GM23338 (cell line): ENCODE data around the gene PHF8. TPM values are rescaled to one million over a fixed set of nuclear protein-coding genes. Genes with fewer than 3 reads are reported as not detected.

Experiments used
- ATAC-seq: fragments of 200-7000 bp; cut with Tn5 transposase; 3 replicates; pipeline ENCODE4 v1.9.1; 2020
- DNase-seq: peaks from one replicate; pipeline ENCODE4 v3.0.0-alpha.2; 2015; ENCODE audit warnings: low spot score
- H2AFZ ChIP-seq: fragments of 200-600 bp; sonication (generic); 2 replicates; pipeline ENCODE4 v1.8.0; 2016; ENCODE audit warnings: antibody characterized with exemption, mild to moderate bottlenecking, moderate library complexity
- H3F3A ChIP-seq: fragments of 200-600 bp; sonication (generic); replicated peaks from 2 replicates; pipeline ENCODE4 v1.8.0; 2017; ENCODE audit warnings: antibody characterized with exemption, mixed run types, low read depth
- H3K27ac ChIP-seq: fragments of 200-600 bp; sonication (generic); 2 replicates; pipeline ENCODE4 v1.6.1; 2016; ENCODE audit warnings: low read depth
- H3K27me3 ChIP-seq: fragments of 200-600 bp; sonication (generic); 2 replicates; pipeline ENCODE4 v1.8.0; 2016; ENCODE audit warnings: mild to moderate bottlenecking, mixed run types, moderate library complexity; ENCODE audit not compliant: insufficient read depth
- H3K36me3 ChIP-seq: fragments of 200-600 bp; sonication (generic); 2 replicates; pipeline ENCODE4 v1.8.0; 2016; ENCODE audit warnings: mild to moderate bottlenecking; ENCODE audit not compliant: insufficient read depth
- H3K4me1 ChIP-seq: fragments of 200-600 bp; sonication (generic); 2 replicates; pipeline ENCODE4 v1.8.0; 2016; ENCODE audit warnings: mild to moderate bottlenecking, moderate library complexity; ENCODE audit not compliant: insufficient read depth
- H3K4me2 ChIP-seq: fragments of 200-600 bp; sonication (generic); 2 replicates; pipeline ENCODE4 v1.7.1; 2017; ENCODE audit warnings: mixed run types
- H3K4me3 ChIP-seq: fragments of 200-600 bp; sonication (generic); 2 replicates; pipeline ENCODE4 v1.6.1; 2016; ENCODE audit warnings: mixed run types
- H3K79me2 ChIP-seq: fragments of 200-600 bp; sonication (generic); replicated peaks from 2 replicates; pipeline ENCODE4 v1.8.0; 2017; ENCODE audit warnings: mild to moderate bottlenecking; ENCODE audit not compliant: insufficient read depth
- H3K9me2 ChIP-seq: fragments of 200-600 bp; sonication (generic); 2 replicates; pipeline ENCODE4 v1.8.0; 2017; ENCODE audit not compliant: insufficient read depth
- H4K20me1 ChIP-seq: fragments of 200-600 bp; sonication (generic); replicated peaks from 2 replicates; pipeline ENCODE4 v1.8.0; 2017; ENCODE audit warnings: mild to moderate bottlenecking; ENCODE audit not compliant: insufficient read depth
- H3K27ac Mint-ChIP-seq: 2 replicates; pipeline ENCODE4 v1.8.0; 2020; ENCODE audit warnings: inconsistent platforms, mild to moderate bottlenecking, moderate library complexity, mixed read lengths
- H3K27me3 Mint-ChIP-seq: 3 replicates; pipeline ENCODE4 v1.8.0; 2022; ENCODE audit warnings: low read depth, mild to moderate bottlenecking, moderate library complexity, mixed read lengths, inconsistent platforms; ENCODE audit not compliant: insufficient read depth, poor library complexity
- H3K36me3 Mint-ChIP-seq: 3 replicates; pipeline ENCODE4 v1.8.0; 2021; ENCODE audit warnings: low read depth, mild to moderate bottlenecking, inconsistent platforms, moderate library complexity, mixed read lengths
- H3K4me1 Mint-ChIP-seq: 3 replicates; pipeline ENCODE4 v1.8.0; 2020; ENCODE audit warnings: mild to moderate bottlenecking, inconsistent platforms, mixed read lengths
- H3K4me3 Mint-ChIP-seq: 3 replicates; pipeline ENCODE4 v1.8.0; 2021; ENCODE audit warnings: moderate library complexity, mild to moderate bottlenecking, inconsistent platforms, mixed read lengths
- H3K9me3 Mint-ChIP-seq: 3 replicates; pipeline ENCODE4 v1.8.0; 2020; ENCODE audit warnings: moderate library complexity, mild to moderate bottlenecking, inconsistent platforms, mixed read lengths
- CREB1 ChIP-seq: fragments of 250-450 bp; sonication (Bioruptor Pico); IDR thresholded peaks from 2 replicates; pipeline ENCODE4 v1.5.0; 2020; ENCODE audit warnings: low read depth, mild to moderate bottlenecking, moderate library complexity
- EZH2 ChIP-seq: fragments of 200-600 bp; sonication (generic); IDR thresholded peaks from one replicate; pipeline ENCODE4 v1.8.0; 2017; ENCODE audit warnings: antibody characterized with exemption, mild to moderate bottlenecking, low read depth; ENCODE audit not compliant: unreplicated experiment
- EZH2phosphoT487 ChIP-seq: fragments of 200-600 bp; sonication (generic); IDR thresholded peaks from one replicate; pipeline ENCODE4 v1.8.1; 2018; ENCODE audit warnings: antibody characterized with exemption; ENCODE audit not compliant: unreplicated experiment
- JUNB ChIP-seq: IDR thresholded peaks from one replicate; pipeline ENCODE4 v1.6.1; 2016; ENCODE audit warnings: antibody characterized with exemption; ENCODE audit not compliant: unreplicated experiment
- NANOG ChIP-seq: IDR thresholded peaks from 2 replicates; pipeline ENCODE4 v1.6.1; 2016; ENCODE audit warnings: antibody characterized with exemption, borderline replicate concordance
- POLR2AphosphoS5 ChIP-seq: IDR thresholded peaks from 2 replicates; pipeline ENCODE4 v1.6.1; 2016; ENCODE audit warnings: antibody characterized with exemption, low read depth
- STAT1 ChIP-seq: IDR thresholded peaks from one replicate; pipeline ENCODE4 v1.6.1; 2016; ENCODE audit warnings: antibody characterized with exemption; ENCODE audit not compliant: unreplicated experiment
- ZNF114 ChIP-seq: fragments of 250-450 bp; sonication (Bioruptor Pico); IDR thresholded peaks from 2 replicates; pipeline ENCODE4 v1.5.0; 2020; ENCODE audit warnings: mild to moderate bottlenecking, moderate library complexity
- ZNF331 ChIP-seq: fragments of 250-450 bp; sonication (Bioruptor Pico); IDR thresholded peaks from 2 replicates; pipeline ENCODE4 v1.5.0; 2020; ENCODE audit warnings: low read depth, mild to moderate bottlenecking, moderate library complexity
- polyA plus RNA-seq: library from polyadenylated mRNA; unstranded; fragments of >200 nt; fragmentation: Nextera tagmentation; extraction: Ambion mirVana; gene quantifications from 2 replicates; pipeline ENCODE4 v1.2.1, GENCODE V29; 2016
- total RNA-seq: library from RNA; depleted of rRNA; stranded (reverse); fragments of >200 nt; shearing (Covaris generic); gene quantifications from 2 replicates; pipeline ENCODE4 v1.2.3, GENCODE V29; 2014
- TF ChIP-seq, protein P1 (sequence below): IDR thresholded peaks from one replicate; pipeline ENCODE4 v1.6.1; 2018; ENCODE audit warnings: antibody characterized with exemption; ENCODE audit not compliant: unreplicated experiment
- TF ChIP-seq, protein P2 (sequence below), 2 experiments: fragments of 200-600 bp in 1 of 2; sonication (generic) in 1 of 2; conservative IDR thresholded peaks; 2 replicates each; pipeline versions ENCODE4 v1.5.1 to v1.6.1; 2016 to 2017; ENCODE audit warnings: antibody characterized with exemption in 2 of 2, low read depth in 2 of 2, mild to moderate bottlenecking in 2 of 2, moderate library complexity in 1 of 2
- TF ChIP-seq, protein P3 (sequence below): IDR thresholded peaks from 2 replicates; pipeline ENCODE4 v1.6.1; 2016; ENCODE audit warnings: antibody characterized with exemption
- TF ChIP-seq, protein P4 (sequence below): fragments of 250-450 bp; sonication (Bioruptor Pico); IDR thresholded peaks from 2 replicates; pipeline ENCODE4 v1.5.0; 2020; ENCODE audit warnings: mild to moderate bottlenecking, moderate library complexity

The PHF8 gene
- total and polyA plus RNA-seq, 2 experiments from 2014 or later, result 12.8 to 30.6 TPM

DNA sequence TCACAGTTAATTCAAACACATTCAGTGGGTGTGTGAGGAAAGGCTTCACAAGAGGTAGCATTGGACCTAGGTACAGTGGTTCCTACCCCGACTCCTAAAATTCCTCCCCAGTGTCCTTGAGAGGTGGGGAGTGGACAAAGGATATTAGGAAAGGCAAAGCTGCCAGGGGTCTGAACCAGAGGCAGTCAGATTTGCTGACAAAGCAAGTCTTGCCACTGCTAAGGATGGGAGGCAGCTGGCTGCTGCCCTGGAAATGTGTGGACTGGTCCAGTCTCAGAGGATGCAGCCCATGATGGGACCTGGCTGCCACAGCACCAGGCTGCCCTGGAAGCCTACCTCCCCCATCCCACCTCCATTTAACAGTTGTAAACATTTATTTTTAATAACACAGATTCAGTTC lies 4.1 kb upstream of the PHF8 start:
- peaks cover 4% of the 10 kb centered on the region; the same call in 2 of the 3 replicates for H3K9me3 Mint-ChIP-seq
- H3K27ac ChIP-seq, result no peak overlapping the region
- no peak overlapping the region for H3K4me3 ChIP-seq
- H3F3A ChIP-seq, result no peaks in the 10 kb centered on the region
- H3K27me3 Mint-ChIP-seq, result peaks cover 3% of the 10 kb centered on the region
- H3K4me1 ChIP-seq, result peaks cover 3% of the 10 kb centered on the region; the same call in 1 of the 2 replicates
- no peak overlapping the region for H3K4me2 ChIP-seq
- H3K36me3 Mint-ChIP-seq, result peaks cover under 1% of the 10 kb centered on the region; the same call in 2 of the 3 replicates
- H3K4me1 Mint-ChIP-seq, result peaks cover 30% of the 10 kb centered on the region
- H3K9me2 ChIP-seq, result no peaks in the 10 kb centered on the region
- no peaks in the 10 kb centered on the region for H3K79me2 ChIP-seq
- H3K27me3 ChIP-seq, result no peaks in the 10 kb centered on the region
- H3K27ac Mint-ChIP-seq, result peak overlapping the region; percentile 59; the same call in 1 of the 2 replicates
- H4K20me1 ChIP-seq, result no peaks in the 10 kb centered on the region
- H3K4me3 Mint-ChIP-seq, result no peak overlapping the region
- 0 out of 2 replicates have a peak overlapping the region, but pooled peaks have one; percentile 18 for H2AFZ ChIP-seq
- TF ChIP-seq, protein P1, sequence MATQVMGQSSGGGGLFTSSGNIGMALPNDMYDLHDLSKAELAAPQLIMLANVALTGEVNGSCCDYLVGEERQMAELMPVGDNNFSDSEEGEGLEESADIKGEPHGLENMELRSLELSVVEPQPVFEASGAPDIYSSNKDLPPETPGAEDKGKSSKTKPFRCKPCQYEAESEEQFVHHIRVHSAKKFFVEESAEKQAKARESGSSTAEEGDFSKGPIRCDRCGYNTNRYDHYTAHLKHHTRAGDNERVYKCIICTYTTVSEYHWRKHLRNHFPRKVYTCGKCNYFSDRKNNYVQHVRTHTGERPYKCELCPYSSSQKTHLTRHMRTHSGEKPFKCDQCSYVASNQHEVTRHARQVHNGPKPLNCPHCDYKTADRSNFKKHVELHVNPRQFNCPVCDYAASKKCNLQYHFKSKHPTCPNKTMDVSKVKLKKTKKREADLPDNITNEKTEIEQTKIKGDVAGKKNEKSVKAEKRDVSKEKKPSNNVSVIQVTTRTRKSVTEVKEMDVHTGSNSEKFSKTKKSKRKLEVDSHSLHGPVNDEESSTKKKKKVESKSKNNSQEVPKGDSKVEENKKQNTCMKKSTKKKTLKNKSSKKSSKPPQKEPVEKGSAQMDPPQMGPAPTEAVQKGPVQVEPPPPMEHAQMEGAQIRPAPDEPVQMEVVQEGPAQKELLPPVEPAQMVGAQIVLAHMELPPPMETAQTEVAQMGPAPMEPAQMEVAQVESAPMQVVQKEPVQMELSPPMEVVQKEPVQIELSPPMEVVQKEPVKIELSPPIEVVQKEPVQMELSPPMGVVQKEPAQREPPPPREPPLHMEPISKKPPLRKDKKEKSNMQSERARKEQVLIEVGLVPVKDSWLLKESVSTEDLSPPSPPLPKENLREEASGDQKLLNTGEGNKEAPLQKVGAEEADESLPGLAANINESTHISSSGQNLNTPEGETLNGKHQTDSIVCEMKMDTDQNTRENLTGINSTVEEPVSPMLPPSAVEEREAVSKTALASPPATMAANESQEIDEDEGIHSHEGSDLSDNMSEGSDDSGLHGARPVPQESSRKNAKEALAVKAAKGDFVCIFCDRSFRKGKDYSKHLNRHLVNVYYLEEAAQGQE, result no peak
- TF ChIP-seq STAT1, result no peak
- TF ChIP-seq, protein P2, sequence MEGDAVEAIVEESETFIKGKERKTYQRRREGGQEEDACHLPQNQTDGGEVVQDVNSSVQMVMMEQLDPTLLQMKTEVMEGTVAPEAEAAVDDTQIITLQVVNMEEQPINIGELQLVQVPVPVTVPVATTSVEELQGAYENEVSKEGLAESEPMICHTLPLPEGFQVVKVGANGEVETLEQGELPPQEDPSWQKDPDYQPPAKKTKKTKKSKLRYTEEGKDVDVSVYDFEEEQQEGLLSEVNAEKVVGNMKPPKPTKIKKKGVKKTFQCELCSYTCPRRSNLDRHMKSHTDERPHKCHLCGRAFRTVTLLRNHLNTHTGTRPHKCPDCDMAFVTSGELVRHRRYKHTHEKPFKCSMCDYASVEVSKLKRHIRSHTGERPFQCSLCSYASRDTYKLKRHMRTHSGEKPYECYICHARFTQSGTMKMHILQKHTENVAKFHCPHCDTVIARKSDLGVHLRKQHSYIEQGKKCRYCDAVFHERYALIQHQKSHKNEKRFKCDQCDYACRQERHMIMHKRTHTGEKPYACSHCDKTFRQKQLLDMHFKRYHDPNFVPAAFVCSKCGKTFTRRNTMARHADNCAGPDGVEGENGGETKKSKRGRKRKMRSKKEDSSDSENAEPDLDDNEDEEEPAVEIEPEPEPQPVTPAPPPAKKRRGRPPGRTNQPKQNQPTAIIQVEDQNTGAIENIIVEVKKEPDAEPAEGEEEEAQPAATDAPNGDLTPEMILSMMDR (conservative IDR thresholded peaks at IDR 0.05; ENCODE audit: low read depth in 2 of 2), result no peak
- TF ChIP-seq, protein P3, sequence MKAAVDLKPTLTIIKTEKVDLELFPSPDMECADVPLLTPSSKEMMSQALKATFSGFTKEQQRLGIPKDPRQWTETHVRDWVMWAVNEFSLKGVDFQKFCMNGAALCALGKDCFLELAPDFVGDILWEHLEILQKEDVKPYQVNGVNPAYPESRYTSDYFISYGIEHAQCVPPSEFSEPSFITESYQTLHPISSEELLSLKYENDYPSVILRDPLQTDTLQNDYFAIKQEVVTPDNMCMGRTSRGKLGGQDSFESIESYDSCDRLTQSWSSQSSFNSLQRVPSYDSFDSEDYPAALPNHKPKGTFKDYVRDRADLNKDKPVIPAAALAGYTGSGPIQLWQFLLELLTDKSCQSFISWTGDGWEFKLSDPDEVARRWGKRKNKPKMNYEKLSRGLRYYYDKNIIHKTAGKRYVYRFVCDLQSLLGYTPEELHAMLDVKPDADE, result no peak
- no peak for TF ChIP-seq ZNF114
- no peak for TF ChIP-seq CREB1 (CRISPR knock-in tag)
- TF ChIP-seq, protein P4, sequence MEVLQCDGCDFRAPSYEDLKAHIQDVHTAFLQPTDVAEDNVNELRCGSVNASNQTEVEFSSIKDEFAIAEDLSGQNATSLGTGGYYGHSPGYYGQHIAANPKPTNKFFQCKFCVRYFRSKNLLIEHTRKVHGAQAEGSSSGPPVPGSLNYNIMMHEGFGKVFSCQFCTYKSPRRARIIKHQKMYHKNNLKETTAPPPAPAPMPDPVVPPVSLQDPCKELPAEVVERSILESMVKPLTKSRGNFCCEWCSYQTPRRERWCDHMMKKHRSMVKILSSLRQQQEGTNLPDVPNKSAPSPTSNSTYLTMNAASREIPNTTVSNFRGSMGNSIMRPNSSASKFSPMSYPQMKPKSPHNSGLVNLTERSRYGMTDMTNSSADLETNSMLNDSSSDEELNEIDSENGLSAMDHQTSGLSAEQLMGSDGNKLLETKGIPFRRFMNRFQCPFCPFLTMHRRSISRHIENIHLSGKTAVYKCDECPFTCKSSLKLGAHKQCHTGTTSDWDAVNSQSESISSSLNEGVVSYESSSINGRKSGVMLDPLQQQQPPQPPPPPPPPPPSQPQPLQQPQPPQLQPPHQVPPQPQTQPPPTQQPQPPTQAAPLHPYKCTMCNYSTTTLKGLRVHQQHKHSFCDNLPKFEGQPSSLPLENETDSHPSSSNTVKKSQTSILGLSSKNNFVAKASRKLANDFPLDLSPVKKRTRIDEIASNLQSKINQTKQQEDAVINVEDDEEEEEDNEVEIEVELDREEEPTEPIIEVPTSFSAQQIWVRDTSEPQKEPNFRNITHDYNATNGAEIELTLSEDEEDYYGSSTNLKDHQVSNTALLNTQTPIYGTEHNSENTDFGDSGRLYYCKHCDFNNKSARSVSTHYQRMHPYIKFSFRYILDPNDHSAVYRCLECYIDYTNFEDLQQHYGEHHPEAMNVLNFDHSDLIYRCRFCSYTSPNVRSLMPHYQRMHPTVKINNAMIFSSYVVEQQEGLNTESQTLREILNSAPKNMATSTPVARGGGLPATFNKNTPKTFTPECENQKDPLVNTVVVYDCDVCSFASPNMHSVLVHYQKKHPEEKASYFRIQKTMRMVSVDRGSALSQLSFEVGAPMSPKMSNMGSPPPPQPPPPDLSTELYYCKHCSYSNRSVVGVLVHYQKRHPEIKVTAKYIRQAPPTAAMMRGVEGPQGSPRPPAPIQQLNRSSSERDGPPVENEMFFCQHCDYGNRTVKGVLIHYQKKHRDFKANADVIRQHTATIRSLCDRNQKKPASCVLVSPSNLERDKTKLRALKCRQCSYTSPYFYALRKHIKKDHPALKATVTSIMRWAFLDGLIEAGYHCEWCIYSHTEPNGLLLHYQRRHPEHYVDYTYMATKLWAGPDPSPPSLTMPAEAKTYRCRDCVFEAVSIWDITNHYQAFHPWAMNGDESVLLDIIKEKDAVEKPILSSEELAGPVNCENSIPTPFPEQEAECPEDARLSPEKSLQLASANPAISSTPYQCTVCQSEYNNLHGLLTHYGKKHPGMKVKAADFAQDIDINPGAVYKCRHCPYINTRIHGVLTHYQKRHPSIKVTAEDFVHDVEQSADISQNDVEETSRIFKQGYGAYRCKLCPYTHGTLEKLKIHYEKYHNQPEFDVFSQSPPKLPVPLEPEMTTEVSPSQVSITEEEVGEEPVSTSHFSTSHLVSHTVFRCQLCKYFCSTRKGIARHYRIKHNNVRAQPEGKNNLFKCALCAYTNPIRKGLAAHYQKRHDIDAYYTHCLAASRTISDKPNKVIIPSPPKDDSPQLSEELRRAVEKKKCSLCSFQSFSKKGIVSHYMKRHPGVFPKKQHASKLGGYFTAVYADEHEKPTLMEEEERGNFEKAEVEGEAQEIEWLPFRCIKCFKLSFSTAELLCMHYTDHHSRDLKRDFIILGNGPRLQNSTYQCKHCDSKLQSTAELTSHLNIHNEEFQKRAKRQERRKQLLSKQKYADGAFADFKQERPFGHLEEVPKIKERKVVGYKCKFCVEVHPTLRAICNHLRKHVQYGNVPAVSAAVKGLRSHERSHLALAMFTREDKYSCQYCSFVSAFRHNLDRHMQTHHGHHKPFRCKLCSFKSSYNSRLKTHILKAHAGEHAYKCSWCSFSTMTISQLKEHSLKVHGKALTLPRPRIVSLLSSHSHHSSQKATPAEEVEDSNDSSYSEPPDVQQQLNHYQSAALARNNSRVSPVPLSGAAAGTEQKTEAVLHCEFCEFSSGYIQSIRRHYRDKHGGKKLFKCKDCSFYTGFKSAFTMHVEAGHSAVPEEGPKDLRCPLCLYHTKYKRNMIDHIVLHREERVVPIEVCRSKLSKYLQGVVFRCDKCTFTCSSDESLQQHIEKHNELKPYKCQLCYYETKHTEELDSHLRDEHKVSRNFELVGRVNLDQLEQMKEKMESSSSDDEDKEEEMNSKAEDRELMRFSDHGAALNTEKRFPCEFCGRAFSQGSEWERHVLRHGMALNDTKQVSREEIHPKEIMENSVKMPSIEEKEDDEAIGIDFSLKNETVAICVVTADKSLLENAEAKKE (CRISPR knock-in tag), result no peak
- no peak for TF ChIP-seq ZNF331 (CRISPR knock-in tag)
- TF ChIP-seq EZH2, result no peak
- TF ChIP-seq JUNB, result no peak
- TF ChIP-seq POLR2AphosphoS5, result no peak
- TF ChIP-seq NANOG, result no peak
- no peak for TF ChIP-seq EZH2phosphoT487
- no peaks in the 10 kb centered on the region for H3K36me3 ChIP-seq
- DNase-seq, result no peak
- no peak for ATAC-seq
